Kidney (tissue), 14 donors: ENCODE results near the gene CRIP3. TPM values are rescaled to one million over a fixed set of nuclear protein-coding genes. Genes with fewer than 3 reads are reported as not detected.
"Not testable (repeated sequence)": the region's sequence is repeated elsewhere in the genome, so short reads cannot be mapped to it uniquely, and the experiment has no call there.

Experiments
- DNase-seq, 5 donors: peaks; one replicate each; pipeline ENCODE4 v3.0.0-alpha.2; 2013 to 2020
- FAIRE-seq: peaks from 2 replicates; lab custom pipeline; 2012; peaks lifted over from hg19 to GRCh38; lab: Jason Lieb, UNC
- H3K27ac ChIP-seq, 2 donors: one replicate each; pipeline ENCODE4 v1.7.0; 2013; ENCODE audit warnings: low read depth in 2 of 2, low read length in 2 of 2, inconsistent platforms in 1 of 2
- H3K27me3 ChIP-seq: one replicate; pipeline ENCODE4 v1.7.1; 2013; ENCODE audit warnings: low read length, inconsistent platforms; ENCODE audit not compliant: control insufficient read depth, insufficient read depth
- H3K36me3 ChIP-seq, 3 donors: one replicate each; pipeline versions ENCODE4 v1.7.0 to v1.7.1; 2013; ENCODE audit warnings: low read length in 3 of 3, control low read depth in 1 of 3, inconsistent platforms in 1 of 3; ENCODE audit not compliant: insufficient read depth in 3 of 3, control insufficient read depth in 2 of 3
- H3K4me1 ChIP-seq, 3 donors: one replicate each; pipeline versions ENCODE4 v1.7.0 to v1.7.1; 2013; ENCODE audit warnings: low read length in 3 of 3, inconsistent platforms in 1 of 3, low read depth in 1 of 3; ENCODE audit not compliant: control insufficient read depth in 2 of 3, insufficient read depth in 2 of 3
- H3K4me3 ChIP-seq, 3 donors: one replicate each; pipeline versions ENCODE4 v1.7.0 to v1.8.1; 2013; ENCODE audit warnings: low read length in 3 of 3, control low read depth in 1 of 3, inconsistent platforms in 1 of 3
- H3K9ac ChIP-seq, 3 donors: one replicate each; pipeline versions ENCODE4 v1.7.0 to v1.7.1; 2013; ENCODE audit warnings: low read length in 3 of 3, control low read depth in 1 of 3, inconsistent platforms in 1 of 3
- H3K9me3 ChIP-seq, 3 donors: one replicate each; pipeline versions ENCODE4 v1.7.0 to v1.7.1; 2013; ENCODE audit warnings: low read length in 3 of 3, control low read depth in 1 of 3, inconsistent platforms in 1 of 3; ENCODE audit not compliant: control insufficient read depth in 2 of 3, insufficient read depth in 1 of 3
- CTCF ChIP-seq: IDR thresholded peaks from 3 replicates; pipeline ENCODE4 v1.5.1; 2012; ENCODE audit warnings: mild to moderate bottlenecking, moderate library complexity, borderline replicate concordance; ENCODE audit not compliant: insufficient read depth; ENCODE audit errors: extremely low read depth
- intact Hi-C: fragments of 100-400 bp; cut with DNase I; formaldehyde crosslinking; loops from one replicate; pipeline ENCODE4 v1.11.1; 2022
- polyA plus RNA-seq: library from polyadenylated mRNA; stranded (reverse); fragments of 350-450 nt; fragmentation: Illumina TruSeq; extraction: RNeasy Lipid Tissue Mini Kit (QIAGEN cat#74804); gene quantifications from one replicate; pipeline ENCODE4 v1.2.3, GENCODE V29; 2014; ENCODE audit warnings: low read depth, low replicate concordance; ENCODE audit not compliant: insufficient read depth
- total RNA-seq: library from RNA; stranded (reverse); fragmentation: NEBNext Ultra II Directional; extraction: Animal tissue kit (Norgen Biotek cat#: 25700); gene quantifications from one replicate; pipeline ENCODE4 v1.2.1, GENCODE V29; 2021
- donor health status: control.
- donor health status: control.
- donor health status: control.
- donor health status: control.
- donor health status: control.
- donor health status: DM: yes; HTN: yes; CAD: no.
- donor health status: Normal renal cell carcinoma (clear cell type).

Gene CRIP3
- total and polyA plus RNA-seq, 2 donors from 2014 or later, result 5.6 to 14.3 TPM

DNA sequence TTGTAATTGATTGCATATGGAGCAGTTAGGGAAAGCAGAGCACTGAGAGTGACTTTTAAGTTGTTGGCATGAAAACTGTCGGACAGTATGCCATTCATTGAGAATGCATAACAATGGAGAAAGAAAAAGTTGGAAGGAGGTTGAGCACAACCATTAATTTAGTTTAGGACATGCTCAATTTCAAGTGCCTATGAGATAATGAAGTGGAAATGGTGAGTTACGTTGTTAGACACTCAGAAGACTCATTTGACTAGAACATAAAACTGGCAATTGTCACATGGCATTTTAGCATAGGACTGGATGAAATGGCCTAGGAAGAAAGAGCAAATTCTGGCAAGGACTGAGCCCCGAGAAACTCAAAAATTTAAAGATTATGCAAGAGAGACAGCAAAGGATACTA lies 38.8 kb upstream of the CRIP3 start:
- Histone ChIP-seq H3K27me3 (no peaks in the 10 kb centered on the region), H3K27ac (no peak overlapping the region), H3K4me1 (no peaks in the 10 kb centered on the region), H3K36me3 (peaks cover 10 to 30% (median 19%) of the 10 kb centered on the region in 3 donors), H3K9me3 (no peaks in the 10 kb centered on the region), H3K9ac (no peak overlapping the region), H3K4me3 (no peak overlapping the region)
- FAIRE-seq (no peak), DNase-seq (no peak)
- intact Hi-C loops, result no loop called here
- TF ChIP-seq CTCF, result no peak

GRCh38 chr6:43347021-43347420 lies 38.4 kb upstream of the CRIP3 start:
- no peak overlapping the region for H3K9ac ChIP-seq
- H3K4me3 ChIP-seq, result no peak overlapping the region
- FAIRE-seq (no peak), DNase-seq (no peak)
- no peak for TF ChIP-seq CTCF
- H3K4me1 ChIP-seq, result no peaks in the 10 kb centered on the region
- no peaks in the 10 kb centered on the region for H3K9me3 ChIP-seq
- no peaks in the 10 kb centered on the region for H3K27me3 ChIP-seq
- intact Hi-C loops, result no loop called here
- no peak overlapping the region for H3K27ac ChIP-seq
- peaks cover 10 to 35% (median 21%) of the 10 kb centered on the region in 3 donors for H3K36me3 ChIP-seq

GRCh38 chr6:43346243-43346642 lies 37.6 kb upstream of the CRIP3 start:
- FAIRE-seq, intact Hi-C loops, H3K9ac ChIP-seq, H3K27me3 ChIP-seq, H3K4me1 ChIP-seq, H3K4me3 ChIP-seq, DNase-seq, H3K27ac ChIP-seq, H3K9me3 ChIP-seq: not testable (repeated sequence)
- H3K36me3 ChIP-seq, result peaks cover 14 to 41% (median 25%) of the 10 kb centered on the region in 3 donors

DNA sequence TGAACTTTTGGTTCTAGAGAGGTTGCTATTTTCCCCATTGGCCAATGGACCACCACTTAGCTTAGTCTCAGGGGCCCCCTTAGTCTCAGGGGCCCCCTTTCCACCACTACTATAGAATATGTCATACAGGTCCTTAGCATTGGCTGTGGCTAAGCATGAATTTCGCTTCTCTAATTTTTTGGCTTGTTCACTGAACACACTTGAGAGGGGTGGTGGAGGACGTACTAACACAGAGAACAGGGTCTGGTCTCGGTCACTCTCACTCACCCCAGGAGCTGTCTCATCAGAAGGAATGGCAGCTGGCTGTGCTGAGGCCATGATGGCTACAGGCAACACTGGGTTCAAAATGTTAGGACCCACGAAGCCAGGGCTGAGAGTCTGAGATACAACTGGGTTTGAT lies 30.5 kb upstream of the CRIP3 start:
- no peak for FAIRE-seq
- Histone ChIP-seq H3K27ac (no peak overlapping the region), H3K4me3 (no peak overlapping the region), H3K27me3 (no peaks in the 10 kb centered on the region), H3K9me3 (no peaks in the 10 kb centered on the region), H3K9ac (no peak overlapping the region), H3K36me3 (peaks cover 16 to 60% (median 28%) of the 10 kb centered on the region in 3 donors), H3K4me1 (no peaks in the 10 kb centered on the region)
- intact Hi-C loops, result loop anchor here (10.0 kb wide), 1 partner anchor 74 kb away; no protein-coding TSS in a partner anchor
- no peak for TF ChIP-seq CTCF
- DNase-seq, result no peak
